Gastrocnemius medialis (tissue), 4 donors: ENCODE measurements around the gene MAD2L1BP.

Experiments used
- POLR2A ChIP-seq, 2 donors: fragments of 450-650 bp; IDR thresholded peaks; one replicate each; pipeline ENCODE4 v1.6.1; 2017; ENCODE audit warnings: antibody characterized with exemption in 2 of 2, mild to moderate bottlenecking in 2 of 2, moderate library complexity in 2 of 2
- TF ChIP-seq, protein P1 (sequence below), 5 experiments: fragments of 450-650 bp in 3 of 5; fragments of 200-600 bp in 2 of 5; sonication (generic) in 2 of 5; IDR thresholded peaks in 4 of 5; conservative IDR thresholded peaks in 1 of 5; 1 replicate in 4 of 5; 2 replicates in 1 of 5; pipeline ENCODE4 v1.5.1; 2016 to 2019; ENCODE audit warnings: antibody characterized with exemption in 5 of 5, mild to moderate bottlenecking in 3 of 5, moderate library complexity in 3 of 5

DNA sequence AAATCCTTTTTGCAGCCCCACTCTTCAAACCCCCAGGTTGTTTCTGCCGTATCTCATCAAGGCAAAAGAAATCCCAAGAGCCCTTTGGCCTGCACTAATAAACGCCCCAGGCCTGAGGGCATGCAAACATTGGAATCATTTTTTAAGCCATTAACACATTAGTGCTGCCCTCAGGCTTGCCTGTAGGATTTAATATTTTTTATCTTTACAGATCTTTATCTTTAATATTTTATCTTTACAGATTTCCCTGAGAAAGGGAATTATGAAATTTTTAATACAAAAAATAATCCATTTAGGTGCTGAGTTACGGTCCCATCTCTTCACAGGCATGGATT lies 21.3 kb upstream of the MAD2L1BP start:
- TF ChIP-seq, protein P1, sequence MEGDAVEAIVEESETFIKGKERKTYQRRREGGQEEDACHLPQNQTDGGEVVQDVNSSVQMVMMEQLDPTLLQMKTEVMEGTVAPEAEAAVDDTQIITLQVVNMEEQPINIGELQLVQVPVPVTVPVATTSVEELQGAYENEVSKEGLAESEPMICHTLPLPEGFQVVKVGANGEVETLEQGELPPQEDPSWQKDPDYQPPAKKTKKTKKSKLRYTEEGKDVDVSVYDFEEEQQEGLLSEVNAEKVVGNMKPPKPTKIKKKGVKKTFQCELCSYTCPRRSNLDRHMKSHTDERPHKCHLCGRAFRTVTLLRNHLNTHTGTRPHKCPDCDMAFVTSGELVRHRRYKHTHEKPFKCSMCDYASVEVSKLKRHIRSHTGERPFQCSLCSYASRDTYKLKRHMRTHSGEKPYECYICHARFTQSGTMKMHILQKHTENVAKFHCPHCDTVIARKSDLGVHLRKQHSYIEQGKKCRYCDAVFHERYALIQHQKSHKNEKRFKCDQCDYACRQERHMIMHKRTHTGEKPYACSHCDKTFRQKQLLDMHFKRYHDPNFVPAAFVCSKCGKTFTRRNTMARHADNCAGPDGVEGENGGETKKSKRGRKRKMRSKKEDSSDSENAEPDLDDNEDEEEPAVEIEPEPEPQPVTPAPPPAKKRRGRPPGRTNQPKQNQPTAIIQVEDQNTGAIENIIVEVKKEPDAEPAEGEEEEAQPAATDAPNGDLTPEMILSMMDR (IDR thresholded peaks at IDR 0.05 in 4 of 5, conservative IDR thresholded peaks at IDR 0.05 in 1 of 5), result no peak
- no peak for TF ChIP-seq POLR2A (IDR thresholded peaks at IDR 0.05)
